Ovary (tissue), 9 donors: ENCODE data around the gene SAMD1. TPM values are rescaled to one million over a fixed set of nuclear protein-coding genes. Genes with fewer than 3 reads are reported as not detected.

ENCODE experiments used
- DNase-seq, 5 donors: peaks; one replicate each; pipeline ENCODE4 v3.0.0-alpha.2; 2019 to 2020
- H3K27ac ChIP-seq, 2 donors: fragments of 200-600 bp; one replicate each; pipeline versions ENCODE4 v1.5.1 to v1.8.0; 2019 to 2022
- H3K27me3 ChIP-seq: fragments of 200-600 bp; one replicate; pipeline ENCODE4 v1.8.0; 2022
- H3K36me3 ChIP-seq: fragments of 200-600 bp; sonication (generic); one replicate; pipeline ENCODE4 v1.5.1; 2019
- H3K4me1 ChIP-seq: one replicate; pipeline ENCODE4 v1.8.1; 2013; ENCODE audit warnings: mild to moderate bottlenecking, moderate library complexity; ENCODE audit not compliant: insufficient read depth
- H3K4me3 ChIP-seq: fragments of 200-600 bp; sonication (generic); one replicate; pipeline ENCODE4 v1.5.1; 2017
- H3K9me3 ChIP-seq, 2 donors: fragments of 200-600 bp in 1 of 2; sonication (generic) in 1 of 2; one replicate each; pipeline versions ENCODE4 v1.5.1 to v1.8.1; 2013 to 2019; ENCODE audit warnings: mild to moderate bottlenecking in 1 of 2, moderate library complexity in 1 of 2
- EP300 ChIP-seq: sonication (generic); formaldehyde crosslinking; IDR thresholded peaks from one replicate; pipeline ENCODE4 v1.6.1; 2017; ENCODE audit warnings: antibody characterized with exemption
- POLR2A ChIP-seq: fragments of 450-650 bp; IDR thresholded peaks from one replicate; pipeline ENCODE4 v1.6.1; 2017; ENCODE audit warnings: antibody characterized with exemption, mild to moderate bottlenecking, moderate library complexity
- WGBS, 3 donors: extraction: QIAGEN DNeasy Blood & Tissue Kit in 1 of 3; methylation state at CpG; one replicate each; pipeline versions ENCODE4 v1.1.5 to v1.1.7; 2013 to 2017; 5-methylcytosine and 5-hydroxymethylcytosine counted together
- intact Hi-C, 4 donors: fragments of 100-400 bp; cut with DNase I; formaldehyde crosslinking; loops; one replicate each; pipeline versions ENCODE4 v1.11.0 to v1.15.1; 2022 to 2023
- polyA plus RNA-seq, 2 donors: library from polyadenylated mRNA; stranded (reverse); fragments of 200-250 nt in 1 of 2; fragments of 350-450 nt in 1 of 2; fragmentation: Illumina TruSeq in 1 of 2; extraction: RNeasy Lipid Tissue Mini Kit (QIAGEN cat#74804) in 1 of 2; gene quantifications; one replicate each; pipeline ENCODE4 v1.2.3, GENCODE V29; 2013 to 2014
- total RNA-seq, 7 donors: library from RNA; depleted of rRNA in 2 of 7; stranded (reverse); fragments of >200 nt in 2 of 7; fragmentation: NEBNext Ultra II Directional in 3 of 7; extraction: Animal tissue kit (Norgen Biotek cat#: 25700) in 3 of 7; gene quantifications; one replicate each; pipeline versions ENCODE4 v1.1.0 to v1.2.4, GENCODE V29; 2016 to 2023
- TF ChIP-seq, protein P1 (sequence below), 3 donors: fragments of 450-650 bp in 2 of 3; fragments of 200-600 bp in 1 of 3; IDR thresholded peaks; one replicate each; pipeline versions ENCODE4 v1.5.1 to v1.8.0; 2016 to 2022; ENCODE audit warnings: antibody characterized with exemption in 3 of 3, mild to moderate bottlenecking in 1 of 3
- donor health status: DM: no; HTN: no; CAD: no; lungs with moderate emphysema.
- donor health status: DM: no; HTN: no; CAD: no.
- donor health status: Bipolar disorder and iron deficiency.
- donor health status: DM: yes; HTN: yes; CAD: no.
- donor health status: DM: no; HTN: no; CAD: no.
- donor health status: DM: yes; HTN: yes; CAD: no.

Gene SAMD1
- total and polyA plus RNA-seq, 9 donors, result 10.5 to 68.3 (median 37.4) TPM

DNA sequence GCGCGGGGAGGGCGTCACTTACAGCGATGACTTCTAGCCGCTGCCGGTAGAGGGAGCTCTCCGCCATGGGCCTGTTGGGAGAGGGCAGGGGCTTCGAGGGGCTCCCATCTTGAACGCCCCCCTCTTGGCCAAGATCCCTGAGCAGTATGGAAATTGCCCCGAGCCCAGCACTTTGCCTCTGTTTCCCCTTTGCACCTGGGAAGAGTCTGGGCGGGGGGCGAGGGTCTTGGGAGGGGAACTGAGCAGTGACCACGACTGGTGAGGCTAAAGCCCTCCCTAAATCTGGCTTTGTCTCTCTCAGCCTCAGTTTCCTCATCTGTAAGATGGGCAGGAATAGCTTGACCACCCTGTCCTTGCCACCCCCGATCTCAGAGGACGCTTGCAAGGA lies 31.5 kb downstream of the SAMD1 start:
- Histone ChIP-seq H3K4me1 (peaks cover 4% of the 10 kb centered on the region), H3K36me3 (no peaks in the 10 kb centered on the region), H3K4me3 (no peak overlapping the region), H3K27ac (no peak overlapping the region), H3K9me3 (no peaks in the 10 kb centered on the region), H3K27me3 (no peaks in the 10 kb centered on the region)
- intact Hi-C loops, result no loop called here
- WGBS, 3 donors, result 12 to 19% (median 15%) methylated on average over 15 of the region's 15 CpGs
- no peak for TF ChIP-seq EP300
- TF ChIP-seq POLR2A, result no peak
- TF ChIP-seq, protein P1, sequence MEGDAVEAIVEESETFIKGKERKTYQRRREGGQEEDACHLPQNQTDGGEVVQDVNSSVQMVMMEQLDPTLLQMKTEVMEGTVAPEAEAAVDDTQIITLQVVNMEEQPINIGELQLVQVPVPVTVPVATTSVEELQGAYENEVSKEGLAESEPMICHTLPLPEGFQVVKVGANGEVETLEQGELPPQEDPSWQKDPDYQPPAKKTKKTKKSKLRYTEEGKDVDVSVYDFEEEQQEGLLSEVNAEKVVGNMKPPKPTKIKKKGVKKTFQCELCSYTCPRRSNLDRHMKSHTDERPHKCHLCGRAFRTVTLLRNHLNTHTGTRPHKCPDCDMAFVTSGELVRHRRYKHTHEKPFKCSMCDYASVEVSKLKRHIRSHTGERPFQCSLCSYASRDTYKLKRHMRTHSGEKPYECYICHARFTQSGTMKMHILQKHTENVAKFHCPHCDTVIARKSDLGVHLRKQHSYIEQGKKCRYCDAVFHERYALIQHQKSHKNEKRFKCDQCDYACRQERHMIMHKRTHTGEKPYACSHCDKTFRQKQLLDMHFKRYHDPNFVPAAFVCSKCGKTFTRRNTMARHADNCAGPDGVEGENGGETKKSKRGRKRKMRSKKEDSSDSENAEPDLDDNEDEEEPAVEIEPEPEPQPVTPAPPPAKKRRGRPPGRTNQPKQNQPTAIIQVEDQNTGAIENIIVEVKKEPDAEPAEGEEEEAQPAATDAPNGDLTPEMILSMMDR (IDR thresholded peaks at IDR 0.05), result no peak
- no peak for DNase-seq

DNA sequence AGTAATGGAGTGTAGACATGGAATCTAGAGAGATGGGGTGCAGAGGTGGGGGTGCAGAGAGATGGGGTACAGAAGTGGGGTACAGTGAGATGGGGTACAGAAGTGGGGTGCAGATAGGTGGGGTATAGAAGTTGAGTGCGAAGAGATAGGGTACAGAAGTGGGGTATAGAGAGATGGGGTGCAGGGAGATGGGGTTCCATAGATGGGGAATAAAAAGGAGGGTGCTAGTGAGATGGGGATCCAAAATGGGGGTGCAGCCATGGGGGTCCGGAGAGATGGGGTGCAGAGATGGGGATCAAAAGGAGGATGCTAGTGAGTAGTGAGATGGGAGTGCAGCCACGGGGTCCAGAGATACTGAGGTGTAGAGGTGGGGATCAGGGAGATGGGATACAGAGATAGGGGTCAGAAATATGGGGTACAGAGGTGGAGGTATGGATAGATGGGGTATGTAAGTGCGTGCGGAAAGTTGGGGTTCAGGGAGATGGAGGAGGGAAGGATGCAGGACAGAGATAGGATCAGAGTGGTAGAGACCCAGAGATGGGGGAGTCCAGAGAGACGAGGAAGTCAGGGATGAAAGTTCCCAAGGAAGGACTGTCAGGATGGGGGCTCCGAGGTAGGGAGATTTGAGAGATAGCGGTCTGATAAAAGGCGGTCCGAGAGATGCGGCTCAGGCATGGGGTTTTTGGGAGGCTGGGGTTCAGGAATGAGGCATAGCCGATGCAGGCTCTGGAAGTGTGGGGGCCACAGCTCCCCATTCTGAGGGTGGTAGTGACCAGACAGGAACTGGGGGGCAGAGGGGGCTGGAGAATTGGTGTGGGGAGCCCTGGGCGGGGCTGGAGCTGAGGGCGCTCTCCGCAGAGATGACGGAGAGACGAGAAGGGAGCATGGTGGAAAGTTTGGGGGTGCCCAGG lies 32.1 kb downstream of the SAMD1 start:
- intact Hi-C loops, result no loop called here
- no peaks in the 10 kb centered on the region for H3K36me3 ChIP-seq
- no peaks in the 10 kb centered on the region for H3K27me3 ChIP-seq
- H3K9me3 ChIP-seq, result no peaks in the 10 kb centered on the region
- no peak overlapping the region for H3K27ac ChIP-seq
- TF ChIP-seq POLR2A (no peak), EP300 (no peak)
- H3K4me3 ChIP-seq, result no peak overlapping the region
- no peak for DNase-seq
- H3K4me1 ChIP-seq, result peaks cover 4% of the 10 kb centered on the region
- 15 to 21% (median 21%) methylated on average over 17 of the region's 17 CpGs for WGBS, 3 donors

DNA sequence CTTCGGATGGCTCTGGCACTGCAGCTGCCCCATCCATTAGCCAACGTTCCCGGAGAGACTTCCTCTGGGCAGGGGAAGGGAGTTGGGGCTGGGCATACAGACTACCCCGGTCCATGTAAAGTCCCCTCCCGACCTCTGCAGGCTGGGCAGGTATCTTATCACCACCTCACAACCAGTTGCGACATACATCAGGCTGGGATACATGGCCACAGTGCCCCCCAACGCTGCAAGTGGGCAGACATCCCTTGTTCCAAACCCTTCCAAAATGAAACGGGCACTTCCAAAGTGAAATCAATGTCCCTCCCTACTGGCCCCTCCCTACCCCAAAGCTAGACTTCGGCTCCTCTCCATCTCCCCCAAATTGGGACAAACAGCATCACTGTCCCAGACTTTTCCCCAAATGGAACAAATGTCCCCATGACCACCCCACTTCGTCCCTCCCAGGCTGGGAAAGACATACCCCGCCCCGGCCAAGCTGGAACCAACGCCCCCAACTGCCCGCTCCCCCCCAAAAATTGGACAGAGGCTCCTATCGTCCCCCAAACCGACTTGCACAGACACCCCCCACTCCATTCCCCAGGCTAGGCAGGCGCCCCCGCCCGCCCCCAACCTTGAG lies 33.7 kb downstream of the SAMD1 start:
- Histone ChIP-seq H3K36me3 (no peaks in the 10 kb centered on the region), H3K4me1 (peaks cover 4% of the 10 kb centered on the region), H3K27me3 (no peaks in the 10 kb centered on the region), H3K9me3 (no peaks in the 10 kb centered on the region), H3K27ac (no peak overlapping the region), H3K4me3 (peak overlapping the region; percentile 33)
- intact Hi-C loops, result no loop called here
- DNase-seq, result no peak
- 18 to 21% (median 20%) methylated on average over 19 of the region's 19 CpGs for WGBS, 3 donors
- TF ChIP-seq POLR2A, result no peak
- TF ChIP-seq, protein P1 (IDR thresholded peaks at IDR 0.05), result no peak
- no peak for TF ChIP-seq EP300

DNA sequence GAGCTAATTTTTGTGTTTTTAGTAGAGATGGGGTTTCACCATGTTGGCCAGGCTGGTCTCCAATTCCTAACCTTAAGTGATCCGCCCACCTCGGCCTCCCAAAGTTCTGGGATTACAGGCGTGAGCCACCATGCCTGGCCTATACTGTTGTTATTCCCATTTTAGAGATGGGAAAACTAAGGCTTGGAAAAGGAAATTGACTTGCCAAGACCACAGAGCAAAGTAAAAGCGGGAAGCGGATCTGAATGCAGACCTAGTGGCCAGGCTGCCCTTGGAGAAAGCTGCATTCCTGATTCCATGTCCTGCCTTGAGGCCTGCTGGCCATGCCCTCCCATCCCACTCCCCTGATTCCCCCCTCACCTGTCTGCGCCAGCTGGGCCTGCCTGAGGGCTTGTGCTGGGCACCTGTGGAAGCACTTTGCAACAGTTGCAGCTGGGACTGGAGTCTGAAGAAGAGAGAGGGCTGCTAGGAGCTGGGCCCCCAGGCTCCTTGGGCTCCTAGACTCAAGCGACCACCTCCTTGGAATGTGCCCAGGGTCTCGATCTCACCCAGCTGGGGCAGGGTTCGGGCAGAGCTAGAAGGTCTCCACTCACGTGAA lies 34.4 kb downstream of the SAMD1 start:
- H3K4me1 ChIP-seq, result peaks cover 4% of the 10 kb centered on the region
- H3K27ac ChIP-seq, result no peak overlapping the region
- TF ChIP-seq EP300 (no peak), POLR2A (no peak)
- TF ChIP-seq, protein P1 (IDR thresholded peaks at IDR 0.05), result no peak
- no peaks in the 10 kb centered on the region for H3K36me3 ChIP-seq
- H3K27me3 ChIP-seq, result no peaks in the 10 kb centered on the region
- no peak for DNase-seq
- intact Hi-C loops, result no loop called here
- H3K4me3 ChIP-seq, result no peak overlapping the region
- H3K9me3 ChIP-seq, result no peaks in the 10 kb centered on the region
- 89 to 95% (median 90%) methylated on average over 10 of the region's 10 CpGs for WGBS, 3 donors
